Measurements from ENCODE around the gene GTF2IRD1.

Gene GTF2IRD1

DNA sequence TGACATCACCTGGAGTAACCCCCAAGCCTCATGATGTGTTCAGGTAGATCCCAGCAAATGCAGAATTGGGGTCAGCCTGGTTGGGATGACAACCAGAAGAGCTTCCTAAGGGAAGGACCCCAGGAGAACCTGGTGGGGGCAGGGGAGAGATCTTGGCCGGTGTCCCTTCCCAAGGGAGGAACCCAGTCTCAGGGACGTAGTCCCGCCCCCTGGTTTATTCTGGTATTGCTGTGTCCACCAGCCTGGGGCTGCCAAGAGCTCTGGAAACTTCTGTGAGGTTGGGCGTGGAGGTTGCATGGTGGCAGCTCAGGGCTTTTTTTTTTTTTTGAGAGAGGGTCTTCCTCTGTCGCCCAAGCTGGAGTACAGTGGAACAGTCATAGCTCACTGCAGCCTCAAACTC lies 19.4 kb downstream of the GTF2IRD1 start:
- TF ChIP-seq, protein P1, sequence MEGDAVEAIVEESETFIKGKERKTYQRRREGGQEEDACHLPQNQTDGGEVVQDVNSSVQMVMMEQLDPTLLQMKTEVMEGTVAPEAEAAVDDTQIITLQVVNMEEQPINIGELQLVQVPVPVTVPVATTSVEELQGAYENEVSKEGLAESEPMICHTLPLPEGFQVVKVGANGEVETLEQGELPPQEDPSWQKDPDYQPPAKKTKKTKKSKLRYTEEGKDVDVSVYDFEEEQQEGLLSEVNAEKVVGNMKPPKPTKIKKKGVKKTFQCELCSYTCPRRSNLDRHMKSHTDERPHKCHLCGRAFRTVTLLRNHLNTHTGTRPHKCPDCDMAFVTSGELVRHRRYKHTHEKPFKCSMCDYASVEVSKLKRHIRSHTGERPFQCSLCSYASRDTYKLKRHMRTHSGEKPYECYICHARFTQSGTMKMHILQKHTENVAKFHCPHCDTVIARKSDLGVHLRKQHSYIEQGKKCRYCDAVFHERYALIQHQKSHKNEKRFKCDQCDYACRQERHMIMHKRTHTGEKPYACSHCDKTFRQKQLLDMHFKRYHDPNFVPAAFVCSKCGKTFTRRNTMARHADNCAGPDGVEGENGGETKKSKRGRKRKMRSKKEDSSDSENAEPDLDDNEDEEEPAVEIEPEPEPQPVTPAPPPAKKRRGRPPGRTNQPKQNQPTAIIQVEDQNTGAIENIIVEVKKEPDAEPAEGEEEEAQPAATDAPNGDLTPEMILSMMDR (conservative IDR thresholded peaks at IDR 0.05; ENCODE audit: low read depth, low read length) = no peak
- no peak overlapping the region for H3K4me3 ChIP-seq (ENCODE audit: low read length)
- DNase-seq (ENCODE audit: low read depth) = no peak

DNA sequence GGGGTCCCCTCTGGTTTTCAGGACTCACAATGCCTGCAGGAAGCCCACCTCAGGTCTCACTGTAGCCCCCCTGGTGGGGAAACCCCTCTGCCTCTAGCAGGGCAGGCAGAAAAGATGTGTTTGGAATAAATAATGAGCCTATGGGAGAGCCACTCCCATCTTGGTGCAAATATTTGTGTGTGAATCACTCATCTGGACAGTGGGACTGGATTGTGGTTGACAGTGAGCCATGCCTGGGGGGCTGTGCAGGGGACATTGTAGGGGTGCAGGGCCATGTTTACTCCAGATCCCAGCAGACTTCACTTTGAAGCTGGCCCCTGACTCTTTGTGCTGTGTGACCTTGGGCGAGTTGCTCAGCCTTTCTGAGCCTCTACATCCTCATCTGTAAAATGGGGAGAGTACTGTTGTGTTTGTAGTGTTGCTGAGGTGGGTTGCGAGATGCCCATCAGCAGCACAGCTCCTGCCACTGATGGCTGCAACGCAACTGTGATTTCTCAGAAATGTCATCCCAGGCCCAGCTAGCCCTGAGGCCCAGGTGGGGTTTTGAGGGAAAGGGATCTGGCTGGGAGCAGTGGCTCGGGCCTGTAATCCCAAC lies 20.7 kb downstream of the GTF2IRD1 start:
- TF ChIP-seq, protein P1 (conservative IDR thresholded peaks at IDR 0.05; ENCODE audit: low read depth, low read length) = no peak
- no peak overlapping the region for H3K4me3 ChIP-seq (ENCODE audit: low read length)
- DNase-seq (ENCODE audit: low read depth) = no peak

DNA sequence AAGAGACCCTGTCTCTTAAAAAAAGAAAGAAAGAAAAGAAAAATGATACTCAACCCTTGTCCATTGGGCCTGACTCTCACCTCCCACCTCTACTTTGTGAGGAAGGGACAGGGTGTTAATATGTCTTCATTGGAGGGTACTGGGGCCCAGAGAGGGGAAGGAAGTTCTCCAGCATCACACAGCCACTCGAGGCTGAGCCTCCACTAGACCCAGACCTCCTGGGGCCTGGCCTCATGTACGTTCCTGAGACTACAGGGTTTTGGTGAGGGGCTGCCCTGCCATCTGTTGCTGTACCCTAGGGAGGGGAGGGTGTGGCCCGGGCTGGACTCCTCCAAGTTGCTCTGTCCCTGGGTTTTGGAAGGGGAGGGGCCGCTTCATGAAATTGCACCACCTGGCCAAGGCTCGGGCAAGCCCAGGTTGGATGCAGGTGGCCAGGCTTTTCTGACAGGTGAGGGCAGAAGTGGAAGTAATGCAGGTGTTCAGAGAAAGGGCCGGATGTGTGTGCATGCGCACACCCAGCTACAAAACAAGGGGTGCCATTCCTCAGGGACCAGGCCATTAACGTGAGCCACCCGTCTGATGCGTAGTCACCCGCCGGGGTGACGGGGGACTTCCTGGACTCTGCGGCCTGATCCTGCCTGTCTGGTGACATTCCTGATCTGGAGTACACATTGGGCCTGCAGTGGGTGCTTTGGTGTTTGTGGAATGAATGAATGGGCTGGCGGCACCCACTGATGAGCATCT lies 21.7 kb downstream of the GTF2IRD1 start:
- no peak for DNase-seq (ENCODE audit: low read depth)
- TF ChIP-seq, protein P1 (conservative IDR thresholded peaks at IDR 0.05; ENCODE audit: low read depth, low read length) = no peak
- no peak overlapping the region for H3K4me3 ChIP-seq (ENCODE audit: low read length)

DNA sequence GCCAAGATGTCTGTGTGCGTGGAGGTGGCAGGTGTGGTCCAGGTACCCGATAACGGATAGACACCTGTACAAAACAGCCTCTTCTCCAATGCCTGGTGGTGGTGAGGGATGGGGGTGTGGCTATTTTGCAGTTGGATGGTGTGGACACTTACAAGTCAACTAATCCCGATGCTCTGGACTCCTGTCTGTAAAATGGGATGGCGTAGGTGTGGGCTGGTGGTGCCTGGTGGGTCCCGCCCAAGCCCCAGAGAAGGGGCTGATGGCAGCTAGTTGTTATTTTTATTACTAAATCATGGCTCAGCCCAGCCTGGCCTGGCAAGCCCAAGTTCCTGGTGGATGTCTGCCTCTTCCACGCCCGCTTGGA lies 22.3 kb downstream of the GTF2IRD1 start:
- no peak overlapping the region for H3K4me3 ChIP-seq (ENCODE audit: low read length)

DNA sequence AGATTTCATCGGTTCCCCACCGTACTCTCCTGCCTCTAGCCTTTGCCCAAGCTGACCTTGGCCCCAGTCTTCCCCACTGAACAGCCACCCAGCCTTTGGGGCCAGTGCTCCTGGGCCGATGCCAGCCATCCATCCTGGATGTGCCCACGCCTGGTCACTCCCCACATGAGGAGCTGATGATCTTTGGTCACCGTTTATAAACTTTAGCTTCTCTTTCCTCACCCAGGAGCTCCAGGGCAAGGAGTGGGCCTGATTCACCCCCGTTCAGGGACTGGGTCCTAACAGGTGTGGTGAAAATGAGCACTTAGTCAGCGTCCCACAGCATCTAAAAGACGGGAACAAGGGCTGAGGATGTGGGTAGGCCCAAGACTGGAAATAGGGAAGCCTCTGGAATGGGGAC lies 22.9 kb downstream of the GTF2IRD1 start:
- no peak overlapping the region for H3K4me3 ChIP-seq (ENCODE audit: low read length)
- TF ChIP-seq, protein P1 (conservative IDR thresholded peaks at IDR 0.05; ENCODE audit: low read depth, low read length) = no peak
- DNase-seq (ENCODE audit: low read depth) = no peak

More for the DNA sequence above, 22.3 kb downstream of the GTF2IRD1 start:
- no peak for DNase-seq (ENCODE audit: low read depth)
- TF ChIP-seq, protein P1 (conservative IDR thresholded peaks at IDR 0.05; ENCODE audit: low read depth, low read length) = no peak

DNA sequence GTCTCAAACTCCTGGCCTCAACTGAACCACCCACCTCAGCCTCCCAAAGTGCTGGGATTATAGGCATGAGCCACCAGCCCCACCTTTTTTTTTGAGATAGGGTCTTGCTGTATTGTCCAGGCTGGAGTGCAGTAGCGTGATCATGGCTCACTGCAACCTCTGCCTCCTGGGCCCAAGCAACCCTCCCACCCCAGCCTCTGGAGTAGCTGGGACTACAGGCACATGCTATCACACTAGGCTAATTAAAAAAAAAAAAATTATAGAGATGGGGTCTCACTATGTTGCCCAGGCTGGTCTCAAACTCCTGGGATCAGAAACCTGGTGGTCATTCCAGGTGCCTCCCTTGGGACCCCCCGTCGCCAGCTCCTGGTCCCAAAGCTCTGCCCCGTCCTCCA lies 25.0 kb downstream of the GTF2IRD1 start:
- no peak overlapping the region for H3K4me3 ChIP-seq (ENCODE audit: low read length)
- DNase-seq (ENCODE audit: low read depth) = no peak
- TF ChIP-seq, protein P1 (conservative IDR thresholded peaks at IDR 0.05; ENCODE audit: low read depth, low read length) = no peak
